Activated CD4-positive, alpha-beta T cell treated with anti-CD3 and anti-CD28 coated beads, Interleukin-2, amount 10 ng/mL, durations not matched to agents 7 days and 5 days (primary cell): ENCODE data around the gene WDR35. TPM values are rescaled to one million over a fixed set of nuclear protein-coding genes. Genes with fewer than 3 reads are reported as not detected.
"Not testable (repeated sequence)": the region's sequence is repeated elsewhere in the genome, so short reads cannot be mapped to it uniquely, and the experiment has no call there.

Experiments used
- CTCF ChIA-PET: fragments of 350-600 bp; sonication (Branson Sonifier 250); formaldehyde crosslinking; loops from one replicate; lab custom pipeline; 2021; ENCODE audit warnings: antibody characterized with exemption; lab: Charles Lee
- POLR2A ChIA-PET: fragments of 350-600 bp; sonication (Branson Sonifier 250); formaldehyde crosslinking; loops from one replicate; lab custom pipeline; 2021; ENCODE audit warnings: antibody characterized with exemption; lab: Charles Lee
- DNase-seq: peaks from one replicate; pipeline ENCODE4 v3.0.0-alpha.2; 2020
- H3K27ac Mint-ChIP-seq: one replicate; pipeline ENCODE4 v1.8.0; 2021; ENCODE audit warnings: mild to moderate bottlenecking, moderate library complexity, mixed read lengths
- H3K27me3 Mint-ChIP-seq: one replicate; pipeline ENCODE4 v1.8.0; 2021; ENCODE audit warnings: mixed read lengths
- H3K36me3 Mint-ChIP-seq: one replicate; pipeline ENCODE4 v1.8.0; 2021; ENCODE audit warnings: low read depth, mixed read lengths
- H3K4me1 Mint-ChIP-seq: one replicate; pipeline ENCODE4 v1.8.0; 2021; ENCODE audit warnings: mixed read lengths
- H3K4me3 Mint-ChIP-seq: one replicate; pipeline ENCODE4 v1.8.0; 2021; ENCODE audit warnings: mild to moderate bottlenecking, moderate library complexity, mixed read lengths
- H3K9me3 Mint-ChIP-seq: one replicate; pipeline ENCODE4 v1.8.0; 2021; ENCODE audit warnings: mixed read lengths
- total RNA-seq, 2 experiments: library from RNA; stranded (reverse); gene quantifications; one replicate each; pipeline ENCODE4 v1.2.3, GENCODE V29; 2021

Gene WDR35
- total RNA-seq, 2 experiments from 2014 or later = 3.9 to 4.0 TPM

DNA sequence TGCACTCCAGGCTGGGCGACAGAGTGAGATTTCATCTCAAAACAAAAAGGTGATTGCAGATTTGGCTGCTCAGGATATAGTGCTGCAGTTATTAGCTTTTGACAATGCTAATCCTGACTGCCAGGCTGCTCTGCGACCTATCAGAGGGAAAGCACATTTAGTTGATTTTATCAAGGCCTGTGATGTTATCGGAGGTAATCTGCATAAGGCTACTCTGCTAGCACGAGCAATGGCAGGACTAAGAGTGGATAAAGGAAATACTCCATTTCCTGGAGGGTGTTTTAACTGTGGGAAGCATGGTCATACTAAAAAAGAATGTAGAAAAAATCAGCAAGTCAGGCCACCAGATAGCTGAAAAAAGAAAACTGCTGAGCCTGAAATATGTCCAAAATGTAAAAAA lies 65.4 kb downstream of the WDR35 start:
- H3K27ac Mint-ChIP-seq, DNase-seq, H3K4me3 Mint-ChIP-seq, POLR2A ChIA-PET, H3K27me3 Mint-ChIP-seq, H3K4me1 Mint-ChIP-seq: not testable (repeated sequence)
- Mint-ChIP-seq H3K36me3 (peaks cover 38% of the 10 kb centered on the region), H3K9me3 (peaks cover 13% of the 10 kb centered on the region)
- CTCF ChIA-PET = interaction anchor here (1.1 kb wide), 1 partner anchor 91 kb away, joined by 3 read pairs; no protein-coding TSS in a partner anchor

DNA sequence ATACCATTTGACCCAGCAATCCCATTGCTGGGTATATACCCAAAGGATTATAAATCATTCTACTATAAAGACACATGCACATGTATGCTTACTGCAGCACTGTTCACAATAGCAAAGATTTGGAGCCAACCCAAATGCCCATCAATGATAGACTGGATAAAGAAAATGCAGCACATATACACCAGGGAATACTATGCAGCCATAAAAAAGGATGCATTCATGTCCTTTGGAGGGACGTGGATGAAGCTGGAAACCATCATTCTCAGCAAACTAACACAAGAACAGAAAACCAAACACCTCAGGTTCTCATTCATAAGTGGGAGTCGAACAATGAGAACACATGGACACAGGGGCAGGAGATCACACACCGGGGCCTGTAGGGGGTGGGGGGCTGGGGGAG lies 67.7 kb downstream of the WDR35 start:
- H3K36me3 Mint-ChIP-seq = peaks cover 23% of the 10 kb centered on the region
- H3K27me3 Mint-ChIP-seq, CTCF ChIA-PET, H3K4me1 Mint-ChIP-seq, H3K27ac Mint-ChIP-seq, H3K4me3 Mint-ChIP-seq, POLR2A ChIA-PET, H3K9me3 Mint-ChIP-seq, DNase-seq: not testable (repeated sequence)

DNA sequence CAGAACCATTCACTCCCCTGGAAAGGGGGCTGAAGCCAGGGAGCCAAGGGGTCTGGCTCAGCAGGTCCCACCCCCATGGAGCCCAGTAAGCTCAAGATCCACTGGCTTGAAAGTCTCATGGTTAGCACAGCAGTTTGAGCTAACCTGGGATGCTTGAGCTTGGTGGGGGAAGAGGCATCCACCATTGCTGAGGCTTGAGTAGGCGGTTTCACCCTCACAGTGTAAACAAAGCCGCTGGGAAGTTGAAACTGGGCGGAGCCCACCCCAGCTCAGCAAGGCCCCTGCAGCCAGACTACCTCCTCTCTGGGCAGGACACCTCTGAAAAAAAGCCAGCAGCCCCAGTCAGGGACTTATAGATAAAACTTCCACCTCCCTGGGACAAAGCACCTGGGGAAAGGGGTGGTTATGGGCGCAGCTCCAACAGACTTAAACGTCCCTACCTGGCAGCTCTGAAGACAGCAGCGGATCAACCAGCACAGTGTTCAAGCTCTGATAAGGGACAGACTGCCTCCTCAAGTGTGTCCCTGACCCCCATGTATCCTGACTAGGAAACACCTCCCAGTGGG lies 73.4 kb downstream of the WDR35 start:
- Mint-ChIP-seq H3K36me3 (peaks cover 5% of the 10 kb centered on the region), H3K4me3 (no peak overlapping the region), H3K27me3 (no peaks in the 10 kb centered on the region), H3K27ac (no peak overlapping the region), H3K4me1 (no peaks in the 10 kb centered on the region), H3K9me3 (no peaks in the 10 kb centered on the region)
- POLR2A ChIA-PET = no interaction called here
- no peak for DNase-seq
- CTCF ChIA-PET = interaction anchor here (1.4 kb wide), 1 partner anchor 12 kb away, joined by 3 read pairs; no protein-coding TSS in a partner anchor

DNA sequence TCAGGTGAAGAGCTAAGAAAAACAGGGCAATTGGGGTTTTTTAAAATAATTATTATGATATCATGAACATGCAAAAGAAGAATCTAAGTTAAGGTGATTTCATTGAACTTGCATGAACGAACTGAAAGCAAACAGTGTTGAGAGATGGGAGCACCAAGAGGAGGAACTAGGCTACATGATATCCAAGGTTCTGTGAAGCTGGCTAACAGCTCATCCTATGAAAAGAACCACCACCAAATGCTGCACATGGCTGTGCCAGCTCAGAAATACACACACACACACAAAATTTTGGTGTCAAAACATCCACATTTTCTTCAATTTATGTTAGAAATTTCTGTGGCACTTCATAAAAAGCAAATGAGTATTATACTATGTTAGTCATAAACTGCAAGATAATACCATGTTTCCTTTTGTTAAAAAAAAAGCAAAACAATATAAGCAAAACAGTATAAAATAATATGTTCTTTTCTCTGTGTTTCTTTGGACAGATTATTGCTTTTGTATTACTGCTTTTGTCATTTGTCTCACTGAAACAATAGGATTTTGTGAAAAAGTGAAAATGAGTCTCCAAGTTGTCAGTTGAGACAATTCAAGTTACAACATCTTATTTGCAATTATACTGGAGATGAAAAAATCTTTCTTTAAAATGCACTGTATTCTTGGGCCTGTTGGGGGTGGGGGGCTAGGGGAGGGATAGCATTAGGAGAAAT lies 75.5 kb downstream of the WDR35 start:
- no peak for DNase-seq
- H3K9me3 Mint-ChIP-seq = no peaks in the 10 kb centered on the region

DNA sequence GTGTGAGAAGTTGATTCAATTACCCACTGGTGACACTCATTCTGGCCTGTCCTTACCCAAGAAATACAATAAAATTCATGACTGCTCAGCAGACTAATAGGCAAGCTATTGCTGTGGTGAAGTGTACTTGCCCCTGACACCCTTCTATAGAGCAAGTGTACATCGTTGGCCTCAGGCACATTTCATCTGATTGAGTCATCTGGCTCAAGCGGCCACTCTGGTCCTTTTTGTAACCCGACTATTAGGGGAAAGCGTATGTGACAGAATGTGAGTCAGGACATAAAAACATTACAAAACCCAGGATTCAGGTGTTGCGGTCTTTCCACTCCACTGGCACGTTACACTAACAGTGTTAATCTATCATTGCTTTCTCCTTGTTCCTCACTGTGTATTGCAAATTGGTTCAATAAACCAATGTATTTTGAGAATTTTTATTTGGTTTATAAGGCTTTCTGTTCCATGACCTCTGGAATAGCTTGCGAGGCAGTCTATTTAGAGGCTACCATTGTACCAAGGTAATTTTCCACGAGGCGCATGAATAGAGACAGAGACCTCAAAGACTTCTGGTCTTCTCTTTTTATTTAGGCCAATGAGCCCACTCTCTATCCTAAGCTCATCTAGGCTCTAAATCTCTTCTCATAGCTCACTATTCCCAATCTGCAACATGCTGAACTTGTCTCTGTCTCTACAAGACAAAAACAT lies 77.9 kb downstream of the WDR35 start:
- ChIA-PET CTCF (interaction anchor here (0.5 kb wide), 1 partner anchor 408 kb away, joined by 4 read pairs; no protein-coding TSS in a partner anchor), POLR2A (no interaction called here)
- no peak overlapping the region for H3K4me3 Mint-ChIP-seq
- no peak for DNase-seq
- no peaks in the 10 kb centered on the region for H3K4me1 Mint-ChIP-seq
- no peak overlapping the region for H3K27ac Mint-ChIP-seq
- H3K36me3 Mint-ChIP-seq = no peaks in the 10 kb centered on the region
- peaks cover 9% of the 10 kb centered on the region for H3K27me3 Mint-ChIP-seq
- H3K9me3 Mint-ChIP-seq = no peaks in the 10 kb centered on the region

More for the DNA sequence above, 75.5 kb downstream of the WDR35 start:
- H3K27me3 Mint-ChIP-seq = no peaks in the 10 kb centered on the region
- POLR2A ChIA-PET = no interaction called here
- H3K4me1 Mint-ChIP-seq = no peaks in the 10 kb centered on the region
- CTCF ChIA-PET = no interaction called here
- no peak overlapping the region for H3K4me3 Mint-ChIP-seq
- H3K36me3 Mint-ChIP-seq = no peaks in the 10 kb centered on the region
- H3K27ac Mint-ChIP-seq = no peak overlapping the region

DNA sequence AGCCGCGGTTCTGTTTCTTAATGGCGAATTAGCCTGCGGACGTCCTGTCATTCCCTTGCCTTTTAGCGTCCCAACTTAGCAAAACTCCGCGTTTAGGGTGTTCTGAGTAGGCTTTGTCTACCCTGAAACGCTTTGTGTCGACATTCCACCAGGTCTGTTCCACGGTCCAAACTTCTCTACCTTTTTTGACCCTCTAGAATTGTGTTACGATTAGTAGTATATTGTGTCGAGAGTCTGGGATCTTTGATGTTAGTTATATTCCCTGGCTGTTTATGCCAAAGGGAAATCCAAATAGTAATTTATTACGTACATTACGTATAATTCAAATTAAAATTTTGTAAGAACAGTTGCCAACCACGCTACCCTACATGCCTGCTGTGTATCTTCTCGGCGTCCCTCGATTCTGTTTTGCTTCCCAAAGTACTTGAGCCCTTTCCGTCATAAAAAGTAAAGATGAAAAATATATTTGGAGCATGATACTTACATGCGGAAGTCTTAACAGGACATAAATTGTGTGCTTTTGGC lies 87.6 kb downstream of the WDR35 start:
- Mint-ChIP-seq H3K4me3 (peak overlapping the region; percentile 88), H3K9me3 (peaks cover 4% of the 10 kb centered on the region), H3K27me3 (peaks cover 19% of the 10 kb centered on the region), H3K27ac (peak overlapping the region; percentile 96), H3K36me3 (peaks cover 25% of the 10 kb centered on the region), H3K4me1 (peaks cover 35% of the 10 kb centered on the region)
- DNase-seq = no peak
- CTCF ChIA-PET = no interaction called here
- POLR2A ChIA-PET = no interaction called here

DNA sequence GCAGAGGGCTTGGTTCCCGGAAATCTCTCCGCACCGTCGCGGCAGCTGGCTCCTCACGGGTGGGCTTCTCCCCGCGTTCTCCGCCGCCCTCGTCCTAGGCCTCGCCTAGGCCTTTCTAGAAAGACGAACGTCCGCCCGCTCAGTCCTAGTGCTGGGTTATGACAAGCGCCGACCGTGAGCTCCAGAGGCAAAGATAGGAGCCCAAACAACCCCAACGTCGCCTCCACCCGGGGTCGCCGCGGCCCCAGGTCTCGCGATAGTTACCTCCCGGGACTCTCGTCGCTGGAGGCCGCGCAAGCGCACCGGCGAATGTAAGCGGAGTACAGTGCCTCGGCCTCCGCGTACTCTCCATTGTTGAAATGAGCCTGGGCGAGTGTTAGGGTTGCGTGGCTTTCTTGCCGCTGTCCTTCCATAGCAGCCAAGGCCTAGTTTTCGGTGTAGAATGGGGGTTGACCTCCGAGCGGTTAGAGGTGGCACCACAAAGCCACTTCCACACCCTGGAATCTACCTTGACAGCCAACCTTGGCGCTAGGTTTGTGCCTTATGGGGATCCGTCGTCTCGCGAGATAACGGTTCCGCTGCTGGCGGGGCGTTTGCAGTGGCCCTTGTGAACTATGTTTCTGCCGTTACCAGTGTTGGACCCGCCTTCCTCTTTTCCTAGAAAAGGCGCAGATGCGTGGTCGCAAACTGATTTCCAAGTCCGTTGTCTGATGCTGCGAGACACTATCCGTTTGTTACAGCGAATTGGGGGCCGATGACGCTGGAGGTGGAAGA lies 88.3 kb downstream of the WDR35 start, which contains the start of gene TTC32:
Gene TTC32 (minus strand): TSS at position 542 of the 774 bp plus-strand sequence. CDS start 129 bp downstream, at position 413.
- CTCF ChIA-PET = no interaction called here
- Mint-ChIP-seq H3K9me3 (peaks cover 4% of the 10 kb centered on the region), H3K4me3 (peak within 1 kb of the TSS; percentile 88), H3K4me1 (peaks cover 35% of the 10 kb centered on the region), H3K27me3 (peaks cover 19% of the 10 kb centered on the region), H3K36me3 (peaks cover 25% of the 10 kb centered on the region), H3K27ac (peak within 1 kb of the TSS; percentile 96)
- peak; percentile 95 for DNase-seq
- POLR2A ChIA-PET = interaction anchor here (0.8 kb wide), 1 partner anchor 142 kb away, joined by 7 read pairs; no protein-coding TSS in a partner anchor

DNA sequence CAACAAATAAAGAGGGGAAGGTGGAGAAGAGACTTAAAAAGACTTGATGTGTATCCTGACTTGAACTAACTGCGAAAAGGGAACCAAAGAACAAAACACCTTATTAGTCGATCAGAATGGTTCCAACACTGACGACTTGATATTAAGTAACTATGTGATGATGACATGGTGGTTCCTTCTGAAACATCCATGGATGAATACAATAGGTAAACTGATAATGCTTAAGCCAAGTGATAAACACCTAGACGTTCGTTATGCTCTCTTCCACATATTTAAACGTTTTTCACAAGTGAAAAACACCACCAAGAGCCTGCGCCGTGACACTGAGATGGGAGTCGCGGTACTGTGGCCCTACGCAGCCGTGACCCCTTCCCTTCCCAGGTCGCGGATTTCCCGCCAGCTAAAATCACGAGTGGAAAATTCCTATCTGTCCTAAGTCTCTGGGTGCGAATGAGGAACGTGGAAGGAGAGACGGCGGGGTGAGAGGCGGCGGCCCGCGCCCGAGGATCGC lies 88.9 kb downstream of the WDR35 start:
- DNase-seq = no peak
- ChIA-PET POLR2A (interaction anchor here (0.8 kb wide), 1 partner anchor 142 kb away, joined by 7 read pairs; no protein-coding TSS in a partner anchor), CTCF (interaction anchor here (1.2 to 1.4 kb wide), 2 partner anchors 14 to 18 kb away, joined by 3 to 4 read pairs; no protein-coding TSS in a partner anchor)
- Mint-ChIP-seq H3K36me3 (peaks cover 26% of the 10 kb centered on the region), H3K4me1 (peaks cover 37% of the 10 kb centered on the region), H3K9me3 (peaks cover 4% of the 10 kb centered on the region), H3K27me3 (peaks cover 12% of the 10 kb centered on the region), H3K4me3 (peak overlapping the region; percentile 88), H3K27ac (peak overlapping the region; percentile 96)

DNA sequence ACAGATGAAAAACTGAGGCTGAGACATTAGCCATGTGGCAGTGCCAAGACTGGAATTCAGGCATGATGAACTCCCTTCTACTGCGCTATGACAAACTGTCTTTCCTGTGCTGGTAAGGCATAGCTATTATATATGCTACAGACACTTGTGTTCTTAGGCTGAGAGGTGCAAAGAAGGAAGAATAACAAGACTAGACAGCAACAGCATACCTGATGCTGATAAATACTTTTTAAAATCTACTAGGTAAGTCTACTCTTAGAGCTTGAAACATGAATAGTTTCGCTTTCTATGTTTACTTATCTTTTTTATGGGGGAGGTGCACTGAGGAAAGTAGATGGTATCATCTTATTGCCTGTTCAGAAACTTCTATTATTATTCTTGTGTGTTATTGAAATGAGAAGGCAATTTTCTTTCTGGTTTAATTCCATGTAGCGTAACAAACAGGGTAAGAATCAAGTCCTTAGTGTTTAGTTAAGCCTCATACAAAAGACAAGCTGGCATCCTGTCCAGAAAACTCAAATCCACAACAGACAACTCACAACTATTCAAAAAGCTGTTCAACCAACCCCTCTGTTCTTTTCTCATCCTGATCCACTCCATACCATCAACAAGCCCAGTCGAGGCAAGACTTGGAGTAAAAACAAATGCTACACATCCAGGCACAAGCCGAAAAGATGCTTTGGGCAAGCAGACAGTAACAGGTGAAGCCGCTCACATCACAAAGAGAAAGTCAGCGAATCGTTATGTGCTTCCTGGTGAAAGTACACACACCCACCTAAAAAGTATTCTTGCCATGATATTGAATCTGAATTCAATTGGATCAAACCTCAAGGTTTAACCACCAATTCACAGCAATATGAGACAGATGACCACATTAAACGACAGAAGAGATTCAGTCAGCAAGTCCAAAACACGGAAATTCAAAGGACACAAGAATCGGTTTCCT lies 89.6 kb downstream of the WDR35 start:
- H3K9me3 Mint-ChIP-seq = peaks cover 4% of the 10 kb centered on the region
- H3K36me3 Mint-ChIP-seq = peaks cover 30% of the 10 kb centered on the region
- H3K4me3 Mint-ChIP-seq = peak overlapping the region; percentile 88
- peak; percentile 44 for DNase-seq
- CTCF ChIA-PET = interaction anchor here (1.2 to 3.2 kb wide), 3 partner anchors 11 to 17 kb away, joined by 3 to 12 read pairs (median 4); no protein-coding TSS in a partner anchor
- POLR2A ChIA-PET = no interaction called here
- peaks cover 8% of the 10 kb centered on the region for H3K27me3 Mint-ChIP-seq
- H3K27ac Mint-ChIP-seq = peak overlapping the region; percentile 96
- peaks cover 45% of the 10 kb centered on the region for H3K4me1 Mint-ChIP-seq

DNA sequence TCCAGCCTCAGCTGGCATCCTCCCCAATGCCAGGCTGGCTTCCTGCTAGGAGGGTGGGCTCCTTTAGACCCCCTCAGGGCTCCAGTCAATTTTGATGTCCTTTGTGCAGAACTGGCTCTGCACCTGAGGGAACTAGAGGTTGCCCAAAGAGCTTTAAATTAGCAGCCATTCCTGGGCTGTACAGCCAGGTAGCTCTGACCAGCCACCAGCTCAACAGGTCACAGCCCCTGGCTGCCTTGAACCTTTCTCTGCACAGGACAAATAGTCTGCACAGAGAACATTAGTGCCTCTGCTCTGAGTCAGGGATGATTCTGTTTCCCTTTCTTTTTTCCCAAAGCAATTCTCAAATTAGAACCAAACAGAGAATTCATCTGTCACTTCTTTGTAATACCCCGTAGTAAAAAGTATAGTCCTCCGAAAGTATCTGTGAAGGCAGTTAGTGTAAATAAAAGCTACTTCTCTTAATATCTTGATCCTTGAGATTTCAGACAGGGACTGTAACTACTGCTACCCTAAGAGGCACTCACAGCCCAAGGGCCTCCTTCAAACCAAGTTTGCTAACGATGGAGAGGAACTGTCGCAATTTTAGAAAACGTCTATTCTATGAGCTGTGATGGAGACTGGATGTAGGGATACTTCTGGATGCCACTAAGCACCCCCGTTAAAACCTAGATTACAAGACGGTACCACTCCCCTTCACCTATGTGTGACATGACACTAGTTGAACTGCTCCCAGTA lies 91.1 kb downstream of the WDR35 start:
- peaks cover 37% of the 10 kb centered on the region for H3K36me3 Mint-ChIP-seq
- POLR2A ChIA-PET = no interaction called here
- H3K27me3 Mint-ChIP-seq = no peaks in the 10 kb centered on the region
- CTCF ChIA-PET = interaction anchor here (3.2 kb wide), 1 partner anchor 9 kb away, joined by 12 read pairs; no protein-coding TSS in a partner anchor
- DNase-seq = no peak
- peak overlapping the region; percentile 13 for H3K27ac Mint-ChIP-seq
- peak overlapping the region; percentile 44 for H3K4me3 Mint-ChIP-seq
- H3K9me3 Mint-ChIP-seq = no peaks in the 10 kb centered on the region
- peaks cover 59% of the 10 kb centered on the region for H3K4me1 Mint-ChIP-seq
